ENCODE measurements around the gene KRT77.

- TF ChIP-seq POLR2A (IDR thresholded peaks at IDR 0.05), result no peak
- TF ChIP-seq, protein P1, sequence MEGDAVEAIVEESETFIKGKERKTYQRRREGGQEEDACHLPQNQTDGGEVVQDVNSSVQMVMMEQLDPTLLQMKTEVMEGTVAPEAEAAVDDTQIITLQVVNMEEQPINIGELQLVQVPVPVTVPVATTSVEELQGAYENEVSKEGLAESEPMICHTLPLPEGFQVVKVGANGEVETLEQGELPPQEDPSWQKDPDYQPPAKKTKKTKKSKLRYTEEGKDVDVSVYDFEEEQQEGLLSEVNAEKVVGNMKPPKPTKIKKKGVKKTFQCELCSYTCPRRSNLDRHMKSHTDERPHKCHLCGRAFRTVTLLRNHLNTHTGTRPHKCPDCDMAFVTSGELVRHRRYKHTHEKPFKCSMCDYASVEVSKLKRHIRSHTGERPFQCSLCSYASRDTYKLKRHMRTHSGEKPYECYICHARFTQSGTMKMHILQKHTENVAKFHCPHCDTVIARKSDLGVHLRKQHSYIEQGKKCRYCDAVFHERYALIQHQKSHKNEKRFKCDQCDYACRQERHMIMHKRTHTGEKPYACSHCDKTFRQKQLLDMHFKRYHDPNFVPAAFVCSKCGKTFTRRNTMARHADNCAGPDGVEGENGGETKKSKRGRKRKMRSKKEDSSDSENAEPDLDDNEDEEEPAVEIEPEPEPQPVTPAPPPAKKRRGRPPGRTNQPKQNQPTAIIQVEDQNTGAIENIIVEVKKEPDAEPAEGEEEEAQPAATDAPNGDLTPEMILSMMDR (IDR thresholded peaks at IDR 0.05), result no peak
These were observed 1.1 kb upstream of the KRT77 start for GRCh38 chr12:52704464-52704863.

Measured in lower leg skin (tissue), 3 donors.